Keratinocyte (primary cell): Measurements from ENCODE around the gene PDZRN3.

ENCODE experiments used
- CTCF ChIP-seq, 3 experiments: IDR thresholded peaks in 1 of 3; conservative IDR thresholded peaks in 1 of 3; optimal IDR thresholded peaks in 1 of 3; 2 replicates in 2 of 3; 3 replicates in 1 of 3; pipeline versions ENCODE3 to v1.5.1; 2011; ENCODE audit warnings: low read length in 3 of 3, mild to moderate bottlenecking in 3 of 3, moderate library complexity in 2 of 3, control low read depth in 1 of 3, inconsistent platforms in 1 of 3; ENCODE audit not compliant: insufficient read depth in 2 of 3; ENCODE audit errors: extremely low read depth in 1 of 3
- EZH2 ChIP-seq: IDR thresholded peaks from one replicate; pipeline ENCODE4 v1.6.1; 2012; ENCODE audit warnings: inconsistent platforms, mild to moderate bottlenecking, low read length, moderate library complexity

GRCh38 chr3:73442886-73443285 lies 181.9 kb downstream of the PDZRN3 start:
- no peak for TF ChIP-seq CTCF (optimal IDR thresholded peaks at IDR 0.05 in 1 of 3, IDR thresholded peaks at IDR 0.05 in 1 of 3, conservative IDR thresholded peaks at IDR 0.05 in 1 of 3; ENCODE audit: extremely low read depth in 1 of 3, insufficient read depth in 2 of 3, low read length in 3 of 3)
- TF ChIP-seq EZH2, result no peak
